Right lobe of liver (tissue), 4 donors: ENCODE measurements around the gene VCL.

Experiments used
- CTCF ChIP-seq, 4 donors: fragments of 200-600 bp in 3 of 4; fragments of 450-650 bp in 1 of 4; IDR thresholded peaks; one replicate each; pipeline versions ENCODE4 v1.5.1 to v1.8.0; 2016 to 2022; ENCODE audit warnings: antibody characterized with exemption in 4 of 4, mild to moderate bottlenecking in 2 of 4
- POLR2A ChIP-seq: fragments of 450-650 bp; IDR thresholded peaks from one replicate; pipeline ENCODE4 v1.6.1; 2017; ENCODE audit warnings: antibody characterized with exemption, mild to moderate bottlenecking
- donor health status: DM: no; HTN: no; CAD: no.
- donor health status: DM: no; HTN: no; CAD: no.
- donor health status: DM: no; HTN: yes; CAD: no.

- TF ChIP-seq CTCF (IDR thresholded peaks at IDR 0.05): no peak
- TF ChIP-seq POLR2A: no peak
These were observed 14.6 kb downstream of the VCL start for GRCh38 chr10:74012480-74012879.
